Cardiac atrium fibroblast (primary cell): Measurements from ENCODE around the gene GPR4. TPM values are rescaled to one million over a fixed set of nuclear protein-coding genes. Genes with fewer than 3 reads are reported as not detected.

Experiments used
- total RNA-seq: library from RNA; depleted of rRNA; stranded (reverse); fragments of >200 nt; gene quantifications from 2 replicates; pipeline ENCODE4 v1.2.3, GENCODE V29; 2015

The GPR4 gene
- total RNA-seq = 2.7 and 5.2 TPM in 2 replicates

GRCh38 chr19:45601524-45602374 is at the start of gene GPR4:
TSS of gene GPR4 (minus strand) at chr19:45602212. CDS start at chr19:45591866, 10,346 bp downstream.

DNA sequence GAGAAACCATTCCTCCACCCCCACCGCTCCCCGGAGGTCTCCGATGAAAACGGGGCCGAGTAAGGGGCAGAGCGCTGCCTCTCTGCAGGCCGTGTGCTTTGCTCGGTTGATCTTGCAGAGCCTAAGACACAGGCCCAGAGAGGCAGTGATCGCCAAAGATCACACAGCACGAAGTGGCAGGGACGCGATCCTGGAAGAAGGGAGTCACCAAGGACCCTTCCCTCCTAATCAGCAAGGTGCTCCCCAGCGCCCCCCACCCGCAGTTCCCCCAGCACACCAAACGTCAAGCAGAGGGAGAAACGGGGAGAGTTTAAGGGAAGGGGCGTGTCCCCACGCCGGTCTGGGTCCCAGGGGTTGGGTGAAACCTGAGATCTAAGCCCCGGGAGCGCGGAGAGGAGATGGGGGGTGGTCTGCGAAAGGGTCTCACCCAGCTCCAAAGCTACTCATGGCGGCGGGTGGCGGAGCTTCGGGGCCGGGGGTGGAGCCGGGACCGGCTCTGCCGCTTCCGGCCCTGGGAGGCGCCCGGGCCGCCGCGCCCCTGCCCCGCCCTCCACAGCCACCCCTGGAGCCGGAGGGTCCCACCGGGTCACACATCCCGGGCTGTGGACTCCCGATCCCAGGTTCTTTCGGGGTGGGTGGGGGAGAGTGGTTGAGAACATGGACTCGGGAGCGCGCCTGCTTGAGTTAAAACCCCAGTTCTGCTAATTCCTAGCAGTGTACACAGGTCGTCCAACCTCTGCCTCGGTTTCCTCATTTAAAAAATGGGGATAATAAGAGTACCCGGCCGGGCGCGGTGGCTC is 37.1 kb upstream of the GPR4 start, which contains the start of gene EML2:
TSS of gene EML2 (minus strand) at position 468 of the 800 bp plus-strand sequence. CDS start at position 447, 21 bp downstream.

DNA sequence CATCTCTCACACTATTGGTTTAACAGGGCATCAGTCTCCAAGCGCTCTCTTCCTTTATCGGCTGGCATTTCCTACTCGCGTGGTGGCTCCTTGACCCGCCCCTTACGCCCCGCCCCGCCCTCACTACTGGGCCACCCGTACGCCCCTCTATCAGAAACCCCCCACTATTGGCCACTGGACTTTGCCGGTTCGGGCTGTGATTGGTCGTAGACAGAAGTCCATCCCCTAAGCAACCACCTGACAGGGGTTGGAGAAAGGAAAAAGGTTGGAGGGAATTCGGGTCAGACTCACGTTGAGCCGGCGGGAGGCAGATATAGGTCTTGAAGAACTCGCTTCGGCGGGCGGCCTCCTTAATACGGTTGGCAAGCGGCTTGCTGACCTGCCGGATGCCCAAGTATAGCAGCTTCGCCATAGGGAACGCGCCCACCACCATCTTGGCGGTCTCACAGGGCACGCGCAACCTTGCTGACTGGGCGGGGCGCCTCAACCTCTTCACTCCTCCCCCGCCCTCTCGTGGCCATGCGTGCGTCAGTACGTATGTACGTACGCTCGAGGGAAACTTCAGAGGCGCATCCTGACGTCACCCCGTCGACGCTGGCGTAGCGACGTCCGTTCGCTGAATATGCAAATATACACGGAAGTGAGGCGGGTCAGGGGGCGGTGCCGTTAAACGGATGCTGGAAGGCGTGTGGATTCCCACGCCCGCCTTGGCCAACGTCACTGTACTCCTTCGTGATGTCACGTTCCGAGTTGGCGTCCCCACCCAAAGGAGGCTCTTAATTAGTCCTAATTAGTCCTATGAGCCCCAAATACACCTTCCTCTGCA is 17.5 kb downstream of the GPR4 start, which contains the start of gene OPA3:
TSS of gene OPA3 (minus strand) at position 471 of the 826 bp plus-strand sequence. CDS start at position 433, 38 bp downstream.

Other genes with a start within 250 kb of the GPR4 start
- 34.0 and 60.1 TPM in 2 replicates for gene ERCC2, start 231.6 kb downstream of the GPR4 start, total RNA-seq
- gene PPP1R13L, start 197.1 kb downstream of the GPR4 start, total RNA-seq = 5.0 and 6.0 TPM in 2 replicates
- gene POLR1G, start 195.6 kb downstream of the GPR4 start, total RNA-seq = 5.0 and 8.1 TPM in 2 replicates
- gene ERCC1, start 178.3 kb downstream of the GPR4 start, total RNA-seq = 84.8 and 90.9 TPM in 2 replicates
- gene FOSB, start 134.2 kb downstream of the GPR4 start, total RNA-seq = 19.0 and 81.4 TPM in 2 replicates
- 16.4 and 17.3 TPM in 2 replicates for gene RTN2, start 105.2 kb downstream of the GPR4 start, total RNA-seq
- 0.16 and 0.72 TPM in 2 replicates for gene PPM1N, start 103.8 kb downstream of the GPR4 start, total RNA-seq
- 95.6 and 146 TPM in 2 replicates for gene VASP, start 94.7 kb downstream of the GPR4 start, total RNA-seq
- gene OPA3, start 17.4 kb downstream of the GPR4 start, total RNA-seq = 6.5 and 12.1 TPM in 2 replicates
- gene EML2, start 37.2 kb upstream of the GPR4 start, total RNA-seq = 16.8 and 18.8 TPM in 2 replicates
- gene GIPR, start 66.0 kb upstream of the GPR4 start, total RNA-seq = under 0.01 and 0.49 TPM in 2 replicates
- gene SNRPD2, start 89.7 kb upstream of the GPR4 start, total RNA-seq = 260 and 275 TPM in 2 replicates
- gene QPCTL, start 90.5 kb upstream of the GPR4 start, total RNA-seq = 18.2 and 19.3 TPM in 2 replicates
- 7.1 and 8.1 TPM in 2 replicates for gene FBXO46, start 128.7 kb upstream of the GPR4 start, total RNA-seq
- not detected in 2 replicates for gene MEIOSIN, start 131.2 kb upstream of the GPR4 start, total RNA-seq
- 19.6 and 20.0 TPM in 2 replicates for gene SIX5, start 167.0 kb upstream of the GPR4 start, total RNA-seq
- gene DMPK, start 180.3 kb upstream of the GPR4 start, total RNA-seq = 12.0 and 21.7 TPM in 2 replicates
- 25.1 and 30.5 TPM in 2 replicates for gene DMWD, start 190.6 kb upstream of the GPR4 start, total RNA-seq
- gene RSPH6A, start 213.1 kb upstream of the GPR4 start, total RNA-seq = not detected in 2 replicates